HG03565 (cell line): ENCODE results near the gene TM6SF1.
"Not testable (repeated sequence)": the region's sequence is repeated elsewhere in the genome, so short reads cannot be mapped to it uniquely, and the experiment has no call there.

Experiments used
- ATAC-seq: cut with Tn5 transposase; IDR thresholded peaks from one replicate; pipeline ENCODE4 v1.9.1; 2021; ENCODE audit warnings: mild to moderate bottlenecking, moderate library complexity; ENCODE audit not compliant: unreplicated experiment

The TM6SF1 gene

GRCh38 chr15:83106994-83107840 is at the start of gene TM6SF1:
TM6SF1 (plus strand) TSS chr15:83107645; CDS start chr15:83107681, 36 bp downstream.
- no peak for ATAC-seq

- no peak for ATAC-seq
Measured at GRCh38 chr15:83057696-83058376, 49.6 kb upstream of the TM6SF1 start.

- no peak for ATAC-seq
Measured at GRCh38 chr15:83061680-83062079, 45.8 kb upstream of the TM6SF1 start.

- ATAC-seq = no peak
Measured at GRCh38 chr15:83062768-83063180, 44.7 kb upstream of the TM6SF1 start.

- no peak for ATAC-seq
Measured at GRCh38 chr15:83063551-83063950, 43.9 kb upstream of the TM6SF1 start.

GRCh38 chr15:83064859-83065258 is 42.6 kb upstream of the TM6SF1 start:
- ATAC-seq = no peak

- ATAC-seq = no peak
Measured at GRCh38 chr15:83065431-83065830, 42.0 kb upstream of the TM6SF1 start.

GRCh38 chr15:83066034-83066733 is 41.3 kb upstream of the TM6SF1 start:
- no peak for ATAC-seq

GRCh38 chr15:83066734-83067637 is 40.5 kb upstream of the TM6SF1 start, which contains the start of gene BTBD1:
BTBD1 (minus strand) TSS chr15:83067252; CDS start chr15:83067151, 101 bp downstream.
- peak; percentile 82 for ATAC-seq

GRCh38 chr15:83067638-83067962 is 39.8 kb upstream of the TM6SF1 start:
- ATAC-seq = no peak

GRCh38 chr15:83068054-83068453 is 39.4 kb upstream of the TM6SF1 start:
- no peak for ATAC-seq

GRCh38 chr15:83069211-83069642 is 38.2 kb upstream of the TM6SF1 start:
- ATAC-seq = not testable (repeated sequence)

GRCh38 chr15:83077491-83078230 is 29.8 kb upstream of the TM6SF1 start:
- ATAC-seq = no peak

- no peak for ATAC-seq
Measured at GRCh38 chr15:83078712-83079111, 28.7 kb upstream of the TM6SF1 start.

GRCh38 chr15:83081256-83082014 is 26.0 kb upstream of the TM6SF1 start:
- ATAC-seq = no peak

GRCh38 chr15:83082730-83083386 is 24.6 kb upstream of the TM6SF1 start:
- ATAC-seq = no peak

GRCh38 chr15:83085461-83085860 is 22.0 kb upstream of the TM6SF1 start:
- ATAC-seq = not testable (repeated sequence)

- ATAC-seq = not testable (repeated sequence)
Measured at GRCh38 chr15:83085864-83086552, 21.4 kb upstream of the TM6SF1 start.
